CD4-positive, alpha-beta T cell treated with Interferon alpha-2 for 1 hour (primary cell): ENCODE data around the gene NUP62CL.
"Not testable (repeated sequence)": the region's sequence is repeated elsewhere in the genome, so short reads cannot be mapped to it uniquely, and the experiment has no call there.

Experiments used
- DNase-seq, 2 donors: peaks; one replicate each; pipeline ENCODE4 v3.0.0-alpha.2; 2020 to 2022

NUP62CL gene

GRCh38 chrX:107205770-107206696 is at the start of gene NUP62CL, which contains the start of gene DNAAF6:
Gene NUP62CL, minus strand, starts transcription at chrX:107206433. Its CDS starts 31,287 bp downstream, at chrX:107175146.
Gene DNAAF6, plus strand, starts transcription at chrX:107206611. Its CDS starts 6,265 bp downstream, at chrX:107212876.
- DNase-seq: peak; percentile 81 to 84

- DNase-seq: no peak
Observed at GRCh38 chrX:107228486-107228819, 22.2 kb upstream of the NUP62CL start.

- no peak for DNase-seq
Observed at GRCh38 chrX:107227780-107228485, 21.7 kb upstream of the NUP62CL start.

GRCh38 chrX:107226757-107227156 is 20.5 kb upstream of the NUP62CL start:
- no peak for DNase-seq

GRCh38 chrX:107213477-107213876 is 7.2 kb upstream of the NUP62CL start:
- DNase-seq: no peak

GRCh38 chrX:107207943-107208342 is 1.7 kb upstream of the NUP62CL start:
- DNase-seq: no peak

- no peak for DNase-seq
Observed at GRCh38 chrX:107207089-107207488, 856 bp upstream of the NUP62CL start.

- no peak for DNase-seq
Observed at GRCh38 chrX:107206697-107207065, 448 bp upstream of the NUP62CL start.

- DNase-seq: no peak
Observed at GRCh38 chrX:107204068-107204605, 2.1 kb downstream of the NUP62CL start.

- no peak for DNase-seq
Observed at GRCh38 chrX:107199491-107199890, 6.7 kb downstream of the NUP62CL start.

GRCh38 chrX:107198074-107198473 is 8.2 kb downstream of the NUP62CL start:
- DNase-seq: not testable (repeated sequence)

- no peak for DNase-seq
Observed at GRCh38 chrX:107197319-107197718, 8.9 kb downstream of the NUP62CL start.

GRCh38 chrX:107171369-107172102 is 34.7 kb downstream of the NUP62CL start:
- DNase-seq: no peak

- DNase-seq: no peak
Observed at GRCh38 chrX:107168712-107169111, 37.5 kb downstream of the NUP62CL start.

GRCh38 chrX:107168257-107168656 is 38.0 kb downstream of the NUP62CL start:
- DNase-seq: no peak

GRCh38 chrX:107167163-107167921 is 38.9 kb downstream of the NUP62CL start:
- no peak for DNase-seq

- DNase-seq: not testable (repeated sequence)
Observed at GRCh38 chrX:107157618-107158017, 48.6 kb downstream of the NUP62CL start.

GRCh38 chrX:107155621-107156430 is 50.4 kb downstream of the NUP62CL start:
- DNase-seq: not testable (repeated sequence)

- DNase-seq: no peak
Observed at GRCh38 chrX:107154787-107155620, 51.2 kb downstream of the NUP62CL start.

GRCh38 chrX:107153005-107153404 is 53.2 kb downstream of the NUP62CL start:
- DNase-seq: no peak
